Liver (tissue), 3 donors: ENCODE results near the gene TRIM8.

ENCODE experiments used
- CTCF ChIP-seq: fragments of 150-350 bp; IDR thresholded peaks from 2 replicates; pipeline ENCODE4 v1.5.1; 2017; ENCODE audit warnings: improper control_type of control experiment, low read depth, low read length; ENCODE audit not compliant: missing input control
- HNF4A ChIP-seq, 2 donors: conservative IDR thresholded peaks; 2 replicates each; pipeline ENCODE4 v1.6.1; 2016; ENCODE audit warnings: antibody characterized with exemption in 2 of 2, mild to moderate bottlenecking in 2 of 2
- JUND ChIP-seq, 2 donors: IDR thresholded peaks; 2 replicates each; pipeline ENCODE4 v1.6.1; 2016; ENCODE audit warnings: antibody characterized with exemption in 2 of 2
- MAX ChIP-seq: IDR thresholded peaks from 2 replicates; pipeline ENCODE4 v1.6.1; 2016; ENCODE audit warnings: antibody characterized with exemption
- RAD21 ChIP-seq, 2 donors: IDR thresholded peaks; 2 replicates each; pipeline ENCODE4 v1.6.1; 2016; ENCODE audit warnings: antibody characterized with exemption in 2 of 2, mild to moderate bottlenecking in 2 of 2
- SP1 ChIP-seq: IDR thresholded peaks from 2 replicates; pipeline ENCODE4 v1.6.1; 2018; ENCODE audit warnings: antibody characterized with exemption, mild to moderate bottlenecking
- TAF1 ChIP-seq: conservative IDR thresholded peaks from 2 replicates; pipeline ENCODE4 v1.6.1; 2016; ENCODE audit warnings: antibody characterized with exemption, mild to moderate bottlenecking
- YY1 ChIP-seq: IDR thresholded peaks from 2 replicates; pipeline ENCODE4 v1.6.1; 2016; ENCODE audit warnings: antibody characterized with exemption, mild to moderate bottlenecking
- ZBTB33 ChIP-seq: IDR thresholded peaks from 2 replicates; pipeline ENCODE4 v1.6.1; 2016; ENCODE audit warnings: antibody characterized with exemption
- donor health status: healthy.
- donor health status: healthy.

- TF ChIP-seq CTCF (no peak), RAD21 (IDR thresholded peaks at IDR 0.05) (no peak), SP1 (no peak), TAF1 (no peak), HNF4A (conservative IDR thresholded peaks at IDR 0.05) (no peak), ZBTB33 (no peak), JUND (IDR thresholded peaks at IDR 0.05) (no peak), MAX (no peak), YY1 (no peak)
Observed at GRCh38 chr10:102620138-102620590, 24.1 kb upstream of the TRIM8 start.
